NCI-H69 (cell line): ENCODE data around the gene AHNAK2.

Experiments used
- DNase-seq: peaks from one replicate; lab custom pipeline; 2025; lab: John Stamatoyannopoulos, UW

AHNAK2 gene

DNA sequence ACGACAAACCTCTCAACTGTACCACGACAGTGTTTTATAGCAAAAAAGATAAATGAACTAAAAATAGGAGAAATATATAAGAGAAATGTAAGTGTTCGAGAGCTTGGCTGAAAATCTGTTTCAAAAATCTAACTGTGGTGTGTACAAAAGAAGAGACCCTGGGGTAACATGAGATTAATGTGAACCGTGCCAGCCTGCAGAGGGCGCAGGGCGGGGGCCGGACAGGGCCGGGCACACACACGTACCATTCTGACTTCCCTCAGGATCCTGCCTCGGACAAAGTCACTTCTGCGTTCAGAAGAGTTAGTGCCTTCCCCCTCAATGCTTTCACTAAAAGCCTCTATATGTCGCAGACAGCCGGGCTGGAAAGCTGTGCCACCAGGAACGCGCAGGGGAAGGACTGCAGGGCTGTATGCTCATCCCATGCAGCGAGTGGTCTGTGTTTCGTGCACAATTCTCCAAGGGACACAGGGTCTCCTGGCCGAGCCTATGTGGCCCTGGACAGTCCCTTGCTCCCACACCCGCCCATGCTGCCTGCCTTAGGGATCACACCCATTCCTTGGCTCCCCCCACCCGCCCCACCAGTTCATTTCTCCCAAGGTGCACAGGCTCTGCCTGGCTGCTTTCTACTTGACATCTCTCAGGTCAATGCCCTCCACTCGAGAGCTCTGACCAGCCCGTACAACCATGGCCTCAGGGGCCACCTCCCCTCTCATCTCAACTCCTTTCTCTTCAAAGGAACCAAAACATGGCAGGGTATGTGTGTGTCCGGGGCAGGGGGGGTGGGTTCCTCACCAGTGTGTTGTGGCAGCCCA is 34.2 kb upstream of the AHNAK2 start:
- DNase-seq: no peak

DNA sequence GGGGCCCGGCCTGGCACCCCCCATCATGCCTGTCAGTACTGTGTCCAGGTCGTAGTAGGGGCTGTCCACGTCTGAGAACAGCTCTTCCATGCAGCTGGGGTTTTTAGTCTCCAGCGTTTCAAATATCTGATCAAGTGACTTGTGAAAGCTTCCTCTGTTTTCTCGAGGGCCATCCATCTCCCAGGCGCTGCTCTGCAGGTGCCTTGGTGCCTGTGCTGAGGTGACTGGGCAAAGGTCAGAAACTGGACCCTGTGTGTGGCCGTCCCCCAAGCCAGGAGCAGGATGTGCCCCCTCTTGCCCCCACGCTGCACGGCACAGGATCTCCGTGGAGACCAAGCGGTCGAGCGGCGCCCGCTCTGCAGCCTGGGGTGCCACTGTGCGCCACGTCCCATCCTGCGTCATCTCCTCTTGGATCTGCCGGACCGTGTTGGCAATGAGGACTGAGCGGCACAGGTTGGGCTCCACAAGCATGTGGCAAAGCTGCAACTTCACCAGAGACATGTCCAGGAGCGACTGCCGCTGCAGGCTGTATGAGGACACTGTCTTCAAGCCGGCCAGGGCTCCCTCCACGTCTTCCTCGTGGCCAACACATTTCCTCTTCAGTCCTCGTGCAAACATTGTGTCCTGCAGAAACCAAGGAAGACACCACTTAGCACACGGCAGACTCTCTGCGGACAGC is 33.3 kb upstream of the AHNAK2 start:
- no peak for DNase-seq

- DNase-seq: no peak
These were observed 32.7 kb upstream of the AHNAK2 start for GRCh38 chr14:105010891-105011291.

DNA sequence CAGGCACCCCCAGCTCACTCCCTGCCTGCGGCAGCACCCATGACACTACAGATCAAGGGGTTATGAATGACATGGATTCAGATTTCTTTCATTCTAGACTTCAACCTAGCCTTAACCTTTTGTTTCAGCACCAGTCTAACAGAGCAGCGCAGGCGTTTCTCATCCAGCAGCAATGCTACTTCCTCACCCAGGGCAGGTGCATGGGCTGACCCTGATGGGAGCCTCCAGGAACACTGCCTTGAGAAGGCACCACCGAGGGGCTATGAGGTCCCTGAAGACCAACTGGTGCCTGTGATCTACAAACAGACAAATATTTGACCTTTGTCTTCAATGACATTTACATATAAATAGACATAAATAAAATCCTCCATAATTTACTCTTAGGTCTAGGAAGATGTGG is 31.9 kb upstream of the AHNAK2 start:
- no peak for DNase-seq

GRCh38 chr14:105007593-105008264 is 29.6 kb upstream of the AHNAK2 start:
- DNase-seq: no peak

GRCh38 chr14:105006831-105007592 is 28.8 kb upstream of the AHNAK2 start:
- no peak for DNase-seq

GRCh38 chr14:105005929-105006830 is 28.0 kb upstream of the AHNAK2 start:
- DNase-seq: no peak

GRCh38 chr14:105005329-105005928 is 27.3 kb upstream of the AHNAK2 start:
- DNase-seq: no peak

- DNase-seq: peak; percentile 69
These were observed 21.2 kb upstream of the AHNAK2 start for GRCh38 chr14:104999361-104999760.

DNA sequence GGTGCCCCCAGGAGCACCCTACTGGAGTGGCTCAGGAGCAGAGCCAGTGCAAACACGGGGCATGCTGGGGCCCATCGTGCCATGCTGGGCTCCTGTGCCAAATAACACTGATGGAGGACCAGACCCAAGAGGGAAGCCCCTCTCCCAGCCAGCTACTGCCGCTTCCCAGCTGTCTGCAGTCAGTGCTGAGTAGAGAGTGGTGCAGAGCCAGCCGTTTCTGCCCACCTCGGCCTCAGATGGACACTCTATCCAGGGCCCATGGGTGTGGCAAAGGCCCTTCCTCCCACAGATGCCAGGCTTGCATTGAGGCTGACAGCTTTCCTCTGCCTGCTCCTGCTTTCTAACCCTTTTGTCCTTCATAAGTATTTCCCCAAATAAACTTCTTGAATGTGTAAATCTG is 20.6 kb upstream of the AHNAK2 start:
- DNase-seq: no peak

DNA sequence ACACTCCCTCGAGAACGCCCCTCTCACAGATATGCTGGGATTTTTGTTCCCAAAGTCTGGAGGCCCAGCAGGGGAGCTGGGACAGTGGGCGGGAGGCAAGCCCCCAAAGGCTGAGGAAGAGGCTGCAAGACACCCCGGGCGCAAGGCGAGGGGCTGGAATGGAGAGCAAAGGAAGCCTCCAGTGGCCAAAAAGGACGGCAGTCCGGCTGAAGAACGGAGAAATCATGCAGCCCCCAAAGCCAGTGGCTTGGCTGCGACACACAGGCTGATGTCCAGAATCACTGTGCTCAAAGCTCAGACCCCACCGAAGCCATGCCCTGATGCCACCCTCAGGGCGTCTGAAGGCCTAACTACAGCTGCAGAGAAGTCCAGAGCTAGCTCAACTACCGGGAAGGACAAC is 18.3 kb upstream of the AHNAK2 start:
- DNase-seq: no peak

- DNase-seq: no peak
These were observed 17.9 kb upstream of the AHNAK2 start for GRCh38 chr14:104996032-104996431.

DNA sequence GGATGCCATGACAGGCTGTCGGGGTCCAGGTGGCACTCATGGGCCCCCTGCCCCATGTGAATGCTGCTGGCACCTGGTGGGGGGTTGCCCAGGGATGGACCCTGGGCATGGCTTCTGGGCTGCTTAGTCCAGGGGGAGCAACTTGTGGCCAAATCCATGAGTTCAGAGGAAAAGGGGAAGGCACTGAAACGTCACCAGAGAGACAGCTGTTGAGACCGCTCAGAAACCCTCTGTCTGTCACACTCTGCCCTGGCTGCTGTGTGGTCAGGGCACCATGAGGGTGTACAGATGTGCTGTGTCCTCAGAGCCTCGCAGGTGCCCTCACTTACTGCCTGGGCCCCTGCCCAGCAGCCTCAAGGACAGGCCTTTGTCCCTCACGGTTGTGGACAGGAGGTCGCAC is 16.8 kb upstream of the AHNAK2 start:
- DNase-seq: no peak

DNA sequence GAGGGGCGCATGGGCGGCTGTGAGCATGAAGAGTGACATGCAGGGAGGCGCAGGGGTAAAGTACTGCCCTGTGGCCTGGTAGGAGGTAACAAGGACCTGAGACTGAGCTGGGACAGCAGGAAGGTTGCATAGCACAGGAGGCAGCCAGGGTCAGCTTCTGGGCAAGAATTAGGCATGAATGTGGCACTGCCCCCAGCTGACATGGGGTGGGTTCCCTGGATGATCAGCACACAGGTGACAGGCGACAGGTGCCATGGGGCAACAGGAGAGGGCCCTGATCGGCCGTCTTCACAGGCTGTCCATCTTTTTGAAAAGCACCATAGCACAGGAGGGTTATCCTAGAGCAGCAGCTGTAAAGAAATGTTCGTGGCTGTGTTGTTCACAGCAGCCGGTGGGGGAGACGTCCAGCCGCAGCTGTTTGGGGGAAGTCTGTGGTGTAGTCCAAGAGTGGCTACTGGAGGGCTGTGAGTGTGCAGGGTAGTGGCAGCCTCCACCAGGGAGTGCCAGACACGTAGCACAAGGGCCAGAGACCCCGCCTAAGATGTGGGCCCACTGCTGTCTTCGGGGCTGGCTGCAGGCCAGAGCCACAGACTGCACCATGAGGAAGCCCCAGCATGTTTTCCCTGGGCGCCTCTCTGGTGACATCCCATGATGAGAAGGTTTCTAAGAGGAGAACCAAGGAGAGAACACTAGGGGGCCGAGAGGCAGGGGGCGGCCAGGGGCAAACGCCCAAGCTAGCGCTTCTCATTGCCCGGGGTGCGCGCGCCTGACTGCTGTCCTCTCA is 15.8 kb upstream of the AHNAK2 start:
- DNase-seq: no peak

DNA sequence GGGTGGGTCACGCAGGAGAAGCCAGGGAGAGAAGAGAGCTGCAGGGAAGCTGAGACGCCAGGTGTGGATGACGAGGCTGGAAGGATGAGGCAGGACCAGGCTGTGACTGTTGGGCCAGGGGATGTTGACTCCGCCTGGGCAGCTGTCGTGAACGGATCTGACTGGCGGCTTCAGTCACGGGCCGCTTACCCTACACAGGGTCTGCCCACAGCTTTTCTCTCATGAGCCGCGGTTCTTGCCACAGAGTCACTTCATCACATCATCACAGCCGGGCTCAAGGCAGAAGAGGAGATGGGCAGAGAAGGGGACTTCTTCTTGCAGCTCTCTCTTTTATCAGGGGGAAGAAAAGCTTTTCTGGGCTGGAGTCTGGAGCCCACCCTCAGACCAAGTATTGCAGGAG is 15.1 kb upstream of the AHNAK2 start:
- no peak for DNase-seq

GRCh38 chr14:104992501-104992900 is 14.3 kb upstream of the AHNAK2 start:
- no peak for DNase-seq

- no peak for DNase-seq
These were observed 13.7 kb upstream of the AHNAK2 start for GRCh38 chr14:104991896-104992230.

DNA sequence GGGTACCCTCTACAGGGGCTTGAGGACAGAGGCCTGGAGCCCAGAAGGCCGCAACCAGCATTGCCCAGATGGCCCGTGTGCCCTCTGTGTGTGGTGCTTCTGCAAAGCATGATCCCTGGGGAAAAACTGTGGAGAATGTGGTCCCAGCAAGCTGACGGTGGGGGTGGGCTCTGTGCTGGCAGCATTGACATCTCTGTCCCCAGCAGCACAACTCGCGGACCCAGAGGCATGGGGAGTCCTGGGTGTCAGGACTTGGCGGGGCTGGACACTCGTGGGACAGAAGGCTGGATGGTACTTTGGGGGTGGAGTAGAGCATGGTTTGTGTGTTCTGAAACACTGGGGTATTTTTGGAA is 11.8 kb upstream of the AHNAK2 start:
- no peak for DNase-seq

GRCh38 chr14:104989236-104989950 is 11.2 kb upstream of the AHNAK2 start:
- DNase-seq: no peak
